Natural killer cell (primary cell): Measurements from ENCODE around the gene AGBL4. TPM values are rescaled to one million over a fixed set of nuclear protein-coding genes. Genes with fewer than 3 reads are reported as not detected.

Experiments
- ATAC-seq, 3 donors: fragments of 150-1000 bp in 2 of 3; fragments of 200-7000 bp in 1 of 3; cut with Tn5 transposase; 1 replicate in 1 of 3; 2 replicates in 2 of 3; pipeline ENCODE4 v1.10.0; 2021; ENCODE audit warnings: mild to moderate bottlenecking in 2 of 3, moderate library complexity in 2 of 3
- DNase-seq, 2 donors: peaks; one replicate each; pipeline versions ENCODE4 v3.0.0 to v3.0.0-alpha.2; 2013 to 2021; ENCODE audit warnings: mixed read lengths in 1 of 2
- H3K27ac ChIP-seq: one replicate; pipeline ENCODE4 v1.5.1; 2013; ENCODE audit warnings: mild to moderate bottlenecking, low read length
- H3K27me3 ChIP-seq: one replicate; pipeline ENCODE4 v1.6.1; 2013; ENCODE audit warnings: low read length; ENCODE audit not compliant: control insufficient read depth, insufficient read depth
- H3K36me3 ChIP-seq: one replicate; pipeline ENCODE4 v1.6.1; 2013; ENCODE audit warnings: low read length; ENCODE audit not compliant: control insufficient read depth, insufficient read depth
- H3K4me1 ChIP-seq: one replicate; pipeline ENCODE4 v1.6.1; 2013; ENCODE audit warnings: low read length; ENCODE audit not compliant: control insufficient read depth, insufficient read depth
- H3K4me3 ChIP-seq: one replicate; pipeline ENCODE4 v1.5.1; 2013; ENCODE audit warnings: low read length
- H3K9me3 ChIP-seq: one replicate; pipeline ENCODE4 v1.6.1; 2013; ENCODE audit warnings: low read length; ENCODE audit not compliant: control insufficient read depth, insufficient read depth
- H3K27ac Mint-ChIP-seq, 2 donors: one replicate each; pipeline ENCODE4 v1.8.0; 2022; ENCODE audit warnings: mild to moderate bottlenecking in 2 of 2, mixed read lengths in 2 of 2, moderate library complexity in 1 of 2
- H3K27me3 Mint-ChIP-seq, 2 donors: one replicate each; pipeline ENCODE4 v1.8.0; 2022; ENCODE audit warnings: low read depth in 2 of 2, mixed read lengths in 2 of 2
- H3K36me3 Mint-ChIP-seq: one replicate; pipeline ENCODE4 v1.8.0; 2022; ENCODE audit warnings: mixed read lengths
- H3K4me1 Mint-ChIP-seq, 2 donors: one replicate each; pipeline ENCODE4 v1.8.0; 2022; ENCODE audit warnings: mixed read lengths in 2 of 2
- H3K4me3 Mint-ChIP-seq: one replicate; pipeline ENCODE4 v1.8.0; 2022; ENCODE audit warnings: mild to moderate bottlenecking, moderate library complexity, mixed read lengths
- H3K9me3 Mint-ChIP-seq, 2 donors: one replicate each; pipeline ENCODE4 v1.8.0; 2022; ENCODE audit warnings: mixed read lengths in 2 of 2
- WGBS: methylation state at CpG from one replicate; pipeline ENCODE4 v1.1.7; 2013; ENCODE audit warnings: missing lambda C conversion rate; ENCODE audit not compliant: insufficient coverage; 5-methylcytosine and 5-hydroxymethylcytosine counted together
- intact Hi-C: fragments of 100-400 bp; cut with micrococcal nuclease; formaldehyde crosslinking; loops from one replicate; pipeline ENCODE4 v1.14.2; 2022
- total RNA-seq, 4 donors: library from RNA; stranded (reverse); fragments of 120-200 nt in 1 of 4; gene quantifications; one replicate each; pipeline versions ENCODE4 v1.2.3 to v1.2.4, GENCODE V29; 2013 to 2022
- TF ChIP-seq, protein P1 (sequence below): fragments of 200-600 bp; IDR thresholded peaks from one replicate; pipeline ENCODE4 v1.8.0; 2022; ENCODE audit warnings: antibody characterized with exemption

The AGBL4 gene
- total RNA-seq, 3 donors from 2014 or later (not counting 1 experiment from before 2014, with no cell fraction given): not detected

DNA sequence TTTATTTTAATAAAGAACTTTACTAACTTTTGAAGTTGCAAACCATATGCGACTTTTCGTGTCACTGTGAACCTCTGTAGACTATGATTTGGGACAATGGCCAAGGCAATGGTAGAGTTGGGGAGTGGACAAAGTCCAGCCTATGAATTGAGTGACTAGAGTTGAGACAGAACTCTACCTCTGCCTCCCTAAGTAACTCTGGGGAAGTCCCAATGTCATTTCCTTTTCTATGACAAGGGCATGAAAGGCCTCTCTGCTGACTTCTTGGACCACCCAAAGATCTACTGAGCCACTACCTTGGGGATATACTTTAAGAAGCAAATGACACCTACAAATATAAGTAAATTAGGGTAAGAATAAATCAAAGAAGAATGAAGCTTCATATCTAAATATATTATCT, 1266.4 kb downstream of the AGBL4 start:
- Mint-ChIP-seq H3K4me3 (no peak overlapping the region), H3K4me1 (no peaks in the 10 kb centered on the region), H3K27ac (no peak overlapping the region), H3K36me3 (no peaks in the 10 kb centered on the region), H3K9me3 (no peaks in the 10 kb centered on the region), H3K27me3 (no peaks in the 10 kb centered on the region)
- ATAC-seq (no peak), DNase-seq (no peak)
- no peaks in the 10 kb centered on the region for H3K9me3 ChIP-seq
- no peaks in the 10 kb centered on the region for H3K27me3 ChIP-seq
- H3K27ac ChIP-seq: no peak overlapping the region
- H3K4me3 ChIP-seq: no peak overlapping the region
- 91% methylated on average over 2 of the region's 2 CpGs for WGBS
- peaks cover 3% of the 10 kb centered on the region for H3K36me3 ChIP-seq
- TF ChIP-seq, protein P1, sequence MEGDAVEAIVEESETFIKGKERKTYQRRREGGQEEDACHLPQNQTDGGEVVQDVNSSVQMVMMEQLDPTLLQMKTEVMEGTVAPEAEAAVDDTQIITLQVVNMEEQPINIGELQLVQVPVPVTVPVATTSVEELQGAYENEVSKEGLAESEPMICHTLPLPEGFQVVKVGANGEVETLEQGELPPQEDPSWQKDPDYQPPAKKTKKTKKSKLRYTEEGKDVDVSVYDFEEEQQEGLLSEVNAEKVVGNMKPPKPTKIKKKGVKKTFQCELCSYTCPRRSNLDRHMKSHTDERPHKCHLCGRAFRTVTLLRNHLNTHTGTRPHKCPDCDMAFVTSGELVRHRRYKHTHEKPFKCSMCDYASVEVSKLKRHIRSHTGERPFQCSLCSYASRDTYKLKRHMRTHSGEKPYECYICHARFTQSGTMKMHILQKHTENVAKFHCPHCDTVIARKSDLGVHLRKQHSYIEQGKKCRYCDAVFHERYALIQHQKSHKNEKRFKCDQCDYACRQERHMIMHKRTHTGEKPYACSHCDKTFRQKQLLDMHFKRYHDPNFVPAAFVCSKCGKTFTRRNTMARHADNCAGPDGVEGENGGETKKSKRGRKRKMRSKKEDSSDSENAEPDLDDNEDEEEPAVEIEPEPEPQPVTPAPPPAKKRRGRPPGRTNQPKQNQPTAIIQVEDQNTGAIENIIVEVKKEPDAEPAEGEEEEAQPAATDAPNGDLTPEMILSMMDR: no peak
- H3K4me1 ChIP-seq: no peaks in the 10 kb centered on the region
- intact Hi-C loops: no loop called here

DNA sequence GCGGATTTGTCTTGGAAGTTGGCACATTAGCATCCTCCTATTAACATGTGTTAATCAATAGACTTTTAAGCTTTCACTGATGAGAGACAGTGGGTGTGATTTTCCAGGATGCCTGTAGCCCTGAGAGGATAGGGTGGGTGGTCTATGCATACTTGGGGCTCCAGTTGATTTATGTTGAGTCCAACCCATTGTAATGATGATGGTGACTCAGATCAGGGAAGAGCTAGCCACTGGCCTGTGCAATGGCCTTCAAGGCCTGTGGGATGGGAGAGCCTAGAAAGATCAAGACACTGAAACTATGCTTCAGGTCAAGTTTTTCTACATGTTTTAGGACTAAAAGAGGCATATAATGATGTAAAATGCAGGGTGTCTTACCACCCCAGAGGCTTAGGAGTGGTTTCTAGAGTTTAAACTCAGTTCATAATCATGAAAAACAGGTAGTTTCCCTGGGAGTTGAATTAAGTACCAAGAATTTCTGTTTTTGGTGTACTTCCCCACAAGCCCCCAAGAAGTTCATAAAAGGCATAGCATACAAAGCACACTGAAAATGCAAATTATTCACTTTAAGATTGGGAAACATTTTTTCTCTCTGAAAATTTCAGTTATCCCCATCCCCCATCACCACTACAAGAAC, 1267.0 kb downstream of the AGBL4 start:
- H3K36me3 ChIP-seq: peaks cover 3% of the 10 kb centered on the region
- H3K27ac Mint-ChIP-seq: no peak overlapping the region
- DNase-seq (no peak), ATAC-seq (no peak)
- H3K4me1 Mint-ChIP-seq: no peaks in the 10 kb centered on the region
- no peak overlapping the region for H3K4me3 Mint-ChIP-seq
- TF ChIP-seq, protein P1: no peak
- no CpG with 5 or more reads among the region's 1 CpG for WGBS
- H3K4me3 ChIP-seq: no peak overlapping the region
- no peaks in the 10 kb centered on the region for H3K36me3 Mint-ChIP-seq
- H3K27me3 Mint-ChIP-seq: no peaks in the 10 kb centered on the region
- intact Hi-C loops: no loop called here
- no peak overlapping the region for H3K27ac ChIP-seq
- H3K4me1 ChIP-seq: no peaks in the 10 kb centered on the region
- no peaks in the 10 kb centered on the region for H3K9me3 Mint-ChIP-seq
- H3K9me3 ChIP-seq: no peaks in the 10 kb centered on the region
- no peaks in the 10 kb centered on the region for H3K27me3 ChIP-seq

DNA sequence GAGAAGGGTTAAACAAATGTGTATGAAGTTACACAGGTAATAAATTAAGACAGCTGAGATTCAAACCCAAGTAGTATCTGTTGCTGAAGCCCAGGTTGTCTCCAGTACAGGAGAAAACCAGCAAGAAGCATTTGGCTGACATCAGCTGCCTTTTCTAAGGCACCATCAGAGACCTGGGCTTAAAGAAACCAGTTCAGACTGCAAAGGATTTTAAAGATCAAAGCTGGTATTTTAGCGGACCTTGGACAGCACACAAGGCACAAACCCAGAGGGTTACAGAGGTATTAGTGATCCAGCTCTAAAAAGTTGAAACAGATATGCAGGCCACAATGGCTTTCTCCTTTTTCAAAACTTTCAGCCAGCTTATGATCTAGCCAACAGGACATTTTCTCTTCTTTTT, 1270.5 kb downstream of the AGBL4 start:
- no peaks in the 10 kb centered on the region for H3K27me3 Mint-ChIP-seq
- intact Hi-C loops: no loop called here
- H3K4me1 Mint-ChIP-seq: no peaks in the 10 kb centered on the region
- ATAC-seq (no peak), DNase-seq (no peak)
- H3K4me1 ChIP-seq: peaks cover 3% of the 10 kb centered on the region
- no peak overlapping the region for H3K4me3 Mint-ChIP-seq
- H3K9me3 Mint-ChIP-seq: no peaks in the 10 kb centered on the region
- WGBS: 90% methylated on average over 1 of the region's 1 CpG
- no peak overlapping the region for H3K27ac Mint-ChIP-seq
- H3K9me3 ChIP-seq: no peaks in the 10 kb centered on the region
- TF ChIP-seq, protein P1: no peak
- no peak overlapping the region for H3K4me3 ChIP-seq
- H3K27me3 ChIP-seq: no peaks in the 10 kb centered on the region
- H3K36me3 Mint-ChIP-seq: no peaks in the 10 kb centered on the region
- peaks cover 1% of the 10 kb centered on the region for H3K36me3 ChIP-seq
- no peak overlapping the region for H3K27ac ChIP-seq

DNA sequence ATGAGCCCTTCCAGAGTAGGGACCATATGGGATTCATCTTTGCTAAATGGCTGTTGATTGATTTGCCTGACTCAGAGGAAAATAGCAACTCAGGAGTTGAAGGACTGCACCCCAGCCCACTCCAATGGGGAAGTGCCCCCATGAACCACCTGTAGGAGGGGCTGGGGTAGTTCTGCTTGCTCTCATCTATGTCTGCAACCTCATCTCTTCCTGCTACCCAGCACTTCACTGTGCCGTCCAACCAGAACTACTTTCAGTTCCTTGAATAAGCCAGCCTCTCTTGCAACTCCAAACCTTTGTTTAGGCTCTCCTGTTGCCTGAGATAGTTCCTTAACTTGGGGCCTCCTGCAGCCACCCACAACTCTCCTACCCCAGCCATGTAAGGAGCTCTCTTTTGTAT, 1273.6 kb downstream of the AGBL4 start:
- H3K4me3 Mint-ChIP-seq: no peak overlapping the region
- Histone ChIP-seq H3K36me3 (no peaks in the 10 kb centered on the region), H3K27me3 (no peaks in the 10 kb centered on the region), H3K4me3 (no peak overlapping the region), H3K27ac (no peak overlapping the region), H3K9me3 (no peaks in the 10 kb centered on the region), H3K4me1 (peaks cover 3% of the 10 kb centered on the region)
- no peaks in the 10 kb centered on the region for H3K36me3 Mint-ChIP-seq
- H3K9me3 Mint-ChIP-seq: no peaks in the 10 kb centered on the region
- no peak overlapping the region for H3K27ac Mint-ChIP-seq
- TF ChIP-seq, protein P1: no peak
- intact Hi-C loops: no loop called here
- H3K4me1 Mint-ChIP-seq: no peaks in the 10 kb centered on the region
- ATAC-seq (no peak), DNase-seq (no peak)
- H3K27me3 Mint-ChIP-seq: no peaks in the 10 kb centered on the region
- WGBS: 43% methylated on average over 1 of the region's 1 CpG
